CD14-positive monocyte (primary cell): ENCODE measurements around the gene SS18L1. TPM values are rescaled to one million over a fixed set of nuclear protein-coding genes. Genes with fewer than 3 reads are reported as not detected.

Experiments used
- DNase-seq, 3 donors: peaks; one replicate each; pipeline ENCODE4 v3.0.0-alpha.2; 2011 to 2022
- H2AFZ ChIP-seq: 2 replicates; pipeline ENCODE4 v1.6.0; 2012; ENCODE audit warnings: mild to moderate bottlenecking, low read depth, low read length, inconsistent platforms; ENCODE audit not compliant: insufficient read depth, poor library complexity, severe bottlenecking
- H3K27ac ChIP-seq, 2 donors: 1 replicate in 1 of 2; 2 replicates in 1 of 2; pipeline ENCODE4 v1.5.1; 2012 to 2013; ENCODE audit warnings: low read length in 2 of 2, control low read depth in 1 of 2, inconsistent platforms in 1 of 2, low read depth in 1 of 2, mild to moderate bottlenecking in 1 of 2
- H3K27me3 ChIP-seq, 2 donors: one replicate each; pipeline versions ENCODE4 v1.6.0 to v1.6.1; 2011 to 2013; ENCODE audit warnings: low read length in 2 of 2; ENCODE audit not compliant: control insufficient read depth in 2 of 2, insufficient read depth in 2 of 2
- H3K36me3 ChIP-seq, 2 donors: replicated peaks in 1 of 2; 1 replicate in 1 of 2; 2 replicates in 1 of 2; pipeline versions ENCODE4 v1.5.1 to v1.6.1; 2012 to 2013; ENCODE audit warnings: low read length in 2 of 2, control low read depth in 1 of 2, inconsistent platforms in 1 of 2, mild to moderate bottlenecking in 1 of 2; ENCODE audit not compliant: insufficient read depth in 2 of 2, control insufficient read depth in 1 of 2
- H3K4me1 ChIP-seq, 2 donors: 1 replicate in 1 of 2; 2 replicates in 1 of 2; pipeline versions ENCODE4 v1.5.1 to v1.6.1; 2012 to 2013; ENCODE audit warnings: low read length in 2 of 2, control low read depth in 1 of 2, inconsistent platforms in 1 of 2, mild to moderate bottlenecking in 1 of 2, moderate library complexity in 1 of 2; ENCODE audit not compliant: insufficient read depth in 2 of 2, control insufficient read depth in 1 of 2
- H3K4me2 ChIP-seq: replicated peaks from 2 replicates; pipeline ENCODE3; 2012; ENCODE audit warnings: low read length, moderate library complexity, mild to moderate bottlenecking; ENCODE audit not compliant: poor library complexity, severe bottlenecking; ENCODE audit errors: extremely low read depth
- H3K4me3 ChIP-seq, 3 experiments: fragments of 200-600 bp in 1 of 3; sonication (generic) in 1 of 3; replicated peaks in 1 of 3; 1 replicate in 2 of 3; 2 replicates in 1 of 3; pipeline ENCODE4 v1.5.1; 2011 to 2013; ENCODE audit warnings: low read length in 3 of 3, mild to moderate bottlenecking in 3 of 3, control low read depth in 2 of 3, low read depth in 2 of 3, inconsistent platforms in 1 of 3, moderate library complexity in 1 of 3
- H3K79me2 ChIP-seq: 2 replicates; pipeline ENCODE4 v1.6.0; 2012; ENCODE audit warnings: mild to moderate bottlenecking, control low read depth, inconsistent platforms, low read length, moderate library complexity; ENCODE audit not compliant: insufficient read depth
- H3K9ac ChIP-seq: 2 replicates; pipeline ENCODE4 v1.6.0; 2017; ENCODE audit warnings: low read length, mild to moderate bottlenecking; ENCODE audit not compliant: insufficient read depth, poor library complexity, severe bottlenecking
- H3K9me3 ChIP-seq, 2 donors: replicated peaks in 1 of 2; 1 replicate in 1 of 2; 2 replicates in 1 of 2; pipeline versions ENCODE4 v1.5.1 to v1.6.1; 2012 to 2013; ENCODE audit warnings: low read length in 2 of 2, control low read depth in 1 of 2; ENCODE audit not compliant: control insufficient read depth in 1 of 2, insufficient read depth in 1 of 2
- H4K20me1 ChIP-seq: 2 replicates; pipeline ENCODE4 v1.6.0; 2012; ENCODE audit warnings: mild to moderate bottlenecking, low read length, control low read depth, moderate library complexity; ENCODE audit not compliant: insufficient read depth
- H3K27ac Mint-ChIP-seq, 7 donors: one replicate each; pipeline ENCODE4 v1.8.0; 2020; ENCODE audit warnings: mild to moderate bottlenecking in 7 of 7, mixed read lengths in 7 of 7, moderate library complexity in 6 of 7, inconsistent platforms in 2 of 7
- H3K27me3 Mint-ChIP-seq, 3 donors: one replicate each; pipeline ENCODE4 v1.8.0; 2021 to 2022; ENCODE audit warnings: low read depth in 3 of 3, mild to moderate bottlenecking in 3 of 3, mixed read lengths in 3 of 3, moderate library complexity in 3 of 3, inconsistent platforms in 1 of 3
- H3K36me3 Mint-ChIP-seq, 2 donors: one replicate each; pipeline ENCODE4 v1.8.0; 2020; ENCODE audit warnings: mixed read lengths in 2 of 2, inconsistent platforms in 1 of 2, mild to moderate bottlenecking in 1 of 2
- H3K4me1 Mint-ChIP-seq: one replicate; pipeline ENCODE4 v1.8.0; 2020; ENCODE audit warnings: mild to moderate bottlenecking, mixed read lengths
- H3K4me3 Mint-ChIP-seq, 2 donors: one replicate each; pipeline ENCODE4 v1.8.0; 2020; ENCODE audit warnings: mild to moderate bottlenecking in 2 of 2, mixed read lengths in 2 of 2, moderate library complexity in 1 of 2
- H3K9me3 Mint-ChIP-seq, 7 donors: one replicate each; pipeline ENCODE4 v1.8.0; 2020 to 2022; ENCODE audit warnings: mixed read lengths in 7 of 7, mild to moderate bottlenecking in 6 of 7, moderate library complexity in 6 of 7, inconsistent platforms in 2 of 7
- WGBS: methylation state at CpG from one replicate; pipeline ENCODE4 v1.1.5; 2013; ENCODE audit warnings: missing lambda C conversion rate; ENCODE audit not compliant: insufficient coverage; 5-methylcytosine and 5-hydroxymethylcytosine counted together
- intact Hi-C, 2 donors: fragments of 100-400 bp; cut with micrococcal nuclease; formaldehyde crosslinking; loops; one replicate each; pipeline versions ENCODE4 v1.15.0 to v1.15.1; 2023
- polyA plus RNA-seq, 3 donors: library from polyadenylated mRNA; depleted of rRNA in 1 of 3; unstranded in 2 of 3; stranded (reverse) in 1 of 3; fragments of 300-500 nt in 2 of 3; fragments of >200 nt in 1 of 3; fragmentation: Illumina TruSeq in 2 of 3; gene quantifications; 1 replicate in 2 of 3; 2 replicates in 1 of 3; pipeline ENCODE4 v1.2.3, GENCODE V29; 2012 to 2021
- TF ChIP-seq, protein P1 (sequence below): fragments of 200-600 bp; IDR thresholded peaks from one replicate; pipeline ENCODE4 v1.8.0; 2022; ENCODE audit warnings: antibody characterized with exemption, mild to moderate bottlenecking

The SS18L1 gene
- polyA plus RNA-seq, 3 donors = 0.75 to 16.5 (median 1.1) TPM

DNA sequence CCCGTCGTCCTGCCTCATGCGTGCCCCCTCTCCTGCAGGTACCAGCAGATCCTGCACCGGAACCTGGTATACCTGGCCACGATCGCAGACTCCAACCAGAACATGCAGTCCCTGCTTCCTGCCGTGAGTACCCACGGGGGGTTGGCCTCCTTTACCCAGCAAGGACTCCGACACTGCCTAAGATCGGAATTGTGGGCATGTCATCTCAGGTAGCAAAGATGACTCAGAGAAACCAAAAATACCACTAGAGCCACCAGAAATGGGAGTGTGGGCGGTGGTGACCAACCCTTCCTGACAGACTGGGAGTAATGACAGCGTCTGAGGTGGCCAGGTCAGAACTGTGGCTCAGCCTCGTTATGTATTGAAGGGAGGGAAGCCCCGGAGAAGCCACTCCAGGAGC lies 16.3 kb downstream of the SS18L1 start:
- H3K4me2 ChIP-seq = no peak overlapping the region
- no peaks in the 10 kb centered on the region for H3K27me3 ChIP-seq
- no peak overlapping the region for H3K4me3 Mint-ChIP-seq
- peaks cover 44 to 79% of the 10 kb centered on the region in 2 donors for H3K36me3 ChIP-seq
- WGBS = 97% methylated on average over 10 of the region's 14 CpGs
- H3K4me1 ChIP-seq = no peaks in the 10 kb centered on the region
- H3K79me2 ChIP-seq = peaks cover 21% of the 10 kb centered on the region
- H3K4me3 ChIP-seq = no peak overlapping the region
- H3K27ac ChIP-seq = no peak overlapping the region
- H2AFZ ChIP-seq = no peak overlapping the region
- H3K27ac Mint-ChIP-seq = peak overlapping the region in 1 of 7 donors; percentile 68
- H3K36me3 Mint-ChIP-seq = peaks cover 47 to 75% of the 10 kb centered on the region in 2 donors
- no peaks in the 10 kb centered on the region for H3K9me3 Mint-ChIP-seq
- H3K9me3 ChIP-seq = no peaks in the 10 kb centered on the region
- peaks cover 0 to 4% (median 2%) of the 10 kb centered on the region in 3 donors for H3K27me3 Mint-ChIP-seq
- H4K20me1 ChIP-seq = peaks cover 35% of the 10 kb centered on the region
- no peak for DNase-seq
- peaks cover 3% of the 10 kb centered on the region for H3K4me1 Mint-ChIP-seq
- H3K9ac ChIP-seq = no peak overlapping the region
- TF ChIP-seq, protein P1, sequence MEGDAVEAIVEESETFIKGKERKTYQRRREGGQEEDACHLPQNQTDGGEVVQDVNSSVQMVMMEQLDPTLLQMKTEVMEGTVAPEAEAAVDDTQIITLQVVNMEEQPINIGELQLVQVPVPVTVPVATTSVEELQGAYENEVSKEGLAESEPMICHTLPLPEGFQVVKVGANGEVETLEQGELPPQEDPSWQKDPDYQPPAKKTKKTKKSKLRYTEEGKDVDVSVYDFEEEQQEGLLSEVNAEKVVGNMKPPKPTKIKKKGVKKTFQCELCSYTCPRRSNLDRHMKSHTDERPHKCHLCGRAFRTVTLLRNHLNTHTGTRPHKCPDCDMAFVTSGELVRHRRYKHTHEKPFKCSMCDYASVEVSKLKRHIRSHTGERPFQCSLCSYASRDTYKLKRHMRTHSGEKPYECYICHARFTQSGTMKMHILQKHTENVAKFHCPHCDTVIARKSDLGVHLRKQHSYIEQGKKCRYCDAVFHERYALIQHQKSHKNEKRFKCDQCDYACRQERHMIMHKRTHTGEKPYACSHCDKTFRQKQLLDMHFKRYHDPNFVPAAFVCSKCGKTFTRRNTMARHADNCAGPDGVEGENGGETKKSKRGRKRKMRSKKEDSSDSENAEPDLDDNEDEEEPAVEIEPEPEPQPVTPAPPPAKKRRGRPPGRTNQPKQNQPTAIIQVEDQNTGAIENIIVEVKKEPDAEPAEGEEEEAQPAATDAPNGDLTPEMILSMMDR = no peak
- intact Hi-C loops = loop anchor here in 1 of 2 donors (5.0 kb wide), 1 partner anchor 148 kb away; no protein-coding TSS in a partner anchor

DNA sequence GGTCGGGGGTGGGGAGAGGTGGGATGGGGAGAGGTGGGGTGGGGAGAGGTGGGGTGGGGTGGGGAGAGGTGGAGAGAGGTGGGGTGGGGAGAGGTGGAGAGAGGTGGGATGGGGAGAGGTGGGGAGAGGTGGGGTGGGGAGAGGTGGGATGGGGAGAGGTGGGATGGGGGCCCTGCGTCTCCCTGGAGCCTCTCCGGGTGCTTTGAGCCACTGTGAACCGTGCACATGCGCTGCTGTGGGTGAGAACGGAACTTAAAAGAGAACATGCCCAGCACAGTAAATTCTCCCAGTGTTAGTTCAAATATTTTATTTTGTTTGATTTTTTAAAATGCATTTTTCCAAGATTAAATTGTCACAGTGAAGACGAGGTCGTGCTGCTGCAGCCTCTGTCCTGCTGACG lies 16.7 kb downstream of the SS18L1 start:
- Histone ChIP-seq H3K4me2 (no peak overlapping the region), H3K9me3 (no peaks in the 10 kb centered on the region), H3K27ac (no peak overlapping the region), H3K9ac (no peak overlapping the region), H4K20me1 (peaks cover 31% of the 10 kb centered on the region), H3K27me3 (no peaks in the 10 kb centered on the region), H2AFZ (no peak overlapping the region), H3K36me3 (peaks cover 48 to 79% of the 10 kb centered on the region in 2 donors), H3K4me3 (no peak overlapping the region), H3K4me1 (no peaks in the 10 kb centered on the region), H3K79me2 (peaks cover 19% of the 10 kb centered on the region)
- Mint-ChIP-seq H3K36me3 (peaks cover 50 to 75% of the 10 kb centered on the region in 2 donors), H3K4me3 (no peak overlapping the region), H3K27ac (no peak overlapping the region), H3K4me1 (peaks cover 3% of the 10 kb centered on the region), H3K9me3 (no peaks in the 10 kb centered on the region), H3K27me3 (peaks cover 0 to 4% (median 2%) of the 10 kb centered on the region in 3 donors)
- WGBS = 100% methylated on average over 2 of the region's 9 CpGs
- TF ChIP-seq, protein P1 = no peak
- intact Hi-C loops = no loop called here
- no peak for DNase-seq
